H9 (cell line): ENCODE results near the gene KCNK10. TPM values are rescaled to one million over a fixed set of nuclear protein-coding genes. Genes with fewer than 3 reads are reported as not detected.

Experiments used
- DNase-seq: peaks from one replicate; pipeline ENCODE4 v3.0.0-alpha.2; 2017
- H2AFZ ChIP-seq: one replicate; pipeline ENCODE4 v1.6.1; 2013; ENCODE audit warnings: mild to moderate bottlenecking, low read length, control low read depth, moderate library complexity
- H2AK5ac ChIP-seq: 2 replicates; pipeline ENCODE4 v1.6.1; 2013; ENCODE audit warnings: low read length, control low read depth, mixed read lengths; ENCODE audit not compliant: insufficient read length
- H2BK120ac ChIP-seq: one replicate; pipeline ENCODE4 v1.6.1; 2013; ENCODE audit warnings: low read depth, mild to moderate bottlenecking, low read length, control low read depth, inconsistent platforms; ENCODE audit not compliant: poor library complexity, severe bottlenecking
- H2BK12ac ChIP-seq: 2 replicates; pipeline ENCODE4 v1.6.1; 2013; ENCODE audit warnings: low read length, control low read depth, mixed read lengths, low read depth; ENCODE audit not compliant: insufficient read length
- H2BK15ac ChIP-seq: 2 replicates; pipeline ENCODE4 v1.6.1; 2013; ENCODE audit warnings: low read depth, low read length, control low read depth
- H2BK20ac ChIP-seq: one replicate; pipeline ENCODE4 v1.6.1; 2013; ENCODE audit warnings: low read depth, mild to moderate bottlenecking, low read length, control low read depth, inconsistent platforms; ENCODE audit not compliant: poor library complexity, severe bottlenecking
- H2BK5ac ChIP-seq: 2 replicates; pipeline ENCODE4 v1.6.1; 2013; ENCODE audit warnings: low read length, control low read depth, mixed read lengths; ENCODE audit not compliant: insufficient read length
- H3K14ac ChIP-seq: 2 replicates; pipeline ENCODE4 v1.6.1; 2013; ENCODE audit warnings: low read length, control low read depth; ENCODE audit not compliant: insufficient read depth
- H3K18ac ChIP-seq: 2 replicates; pipeline ENCODE4 v1.6.1; 2013; ENCODE audit warnings: low read depth, mild to moderate bottlenecking, mixed read lengths, low read length, control low read depth; ENCODE audit not compliant: insufficient read length
- H3K23ac ChIP-seq: 2 replicates; pipeline ENCODE4 v1.6.1; 2013; ENCODE audit warnings: low read length, control low read depth, mixed read lengths, low read depth; ENCODE audit not compliant: insufficient read length
- H3K23me2 ChIP-seq: 2 replicates; pipeline ENCODE4 v1.6.1; 2013; ENCODE audit warnings: low read depth, mild to moderate bottlenecking, mixed read lengths, low read length, control low read depth; ENCODE audit not compliant: insufficient read length, poor library complexity, severe bottlenecking
- H3K27ac ChIP-seq: 2 replicates; pipeline ENCODE4 v1.5.1; 2013; ENCODE audit warnings: low read length, control low read depth, mixed read lengths, low read depth; ENCODE audit not compliant: insufficient read length
- H3K27me3 ChIP-seq: 2 replicates; pipeline ENCODE4 v1.6.1; 2013; ENCODE audit warnings: low read length, control low read depth, inconsistent platforms; ENCODE audit not compliant: insufficient read depth
- H3K4ac ChIP-seq: 2 replicates; pipeline ENCODE4 v1.6.1; 2013; ENCODE audit warnings: low read depth, mild to moderate bottlenecking, control low read depth, inconsistent platforms, low read length, moderate library complexity
- H3K4me1 ChIP-seq: 2 replicates; pipeline ENCODE4 v1.6.1; 2013; ENCODE audit warnings: low read length, control low read depth, inconsistent platforms; ENCODE audit not compliant: insufficient read depth
- H3K4me2 ChIP-seq: 2 replicates; pipeline ENCODE4 v1.6.1; 2013; ENCODE audit warnings: low read length, control low read depth, mixed read lengths; ENCODE audit not compliant: insufficient read length, insufficient read depth
- H3K56ac ChIP-seq: 2 replicates; pipeline ENCODE4 v1.6.1; 2013; ENCODE audit warnings: low read depth, mild to moderate bottlenecking, mixed read lengths, low read length, control low read depth; ENCODE audit not compliant: insufficient read length
- H3K79me1 ChIP-seq: 2 replicates; pipeline ENCODE4 v1.6.1; 2013; ENCODE audit warnings: low read depth, mild to moderate bottlenecking, moderate library complexity, low read length, control low read depth, inconsistent platforms; ENCODE audit not compliant: insufficient read depth, poor library complexity, severe bottlenecking
- H3K79me2 ChIP-seq: 2 replicates; pipeline ENCODE4 v1.6.1; 2013; ENCODE audit warnings: low read length, control low read depth, inconsistent platforms; ENCODE audit not compliant: insufficient read depth
- H3K9ac ChIP-seq: 2 replicates; pipeline ENCODE4 v1.6.1; 2013; ENCODE audit warnings: low read length, control low read depth, mixed read lengths; ENCODE audit not compliant: insufficient read length; ENCODE audit errors: extremely low read depth
- H3K9me3 ChIP-seq: one replicate; pipeline ENCODE4 v1.6.1; 2013; ENCODE audit warnings: low read depth, low read length, inconsistent platforms; ENCODE audit not compliant: control insufficient read depth
- H3T11ph ChIP-seq: one replicate; pipeline ENCODE4 v1.6.1; 2013; ENCODE audit warnings: mild to moderate bottlenecking, low read length, control low read depth, inconsistent platforms
- H4K20me1 ChIP-seq: one replicate; pipeline ENCODE4 v1.6.1; 2013; ENCODE audit not compliant: control insufficient read depth, insufficient read length, insufficient read depth
- H4K5ac ChIP-seq: 2 replicates; pipeline ENCODE4 v1.6.1; 2013; ENCODE audit warnings: low read depth, mild to moderate bottlenecking, mixed read lengths, low read length, control low read depth; ENCODE audit not compliant: insufficient read length
- H4K8ac ChIP-seq: replicated peaks from 2 replicates; pipeline ENCODE4 v1.6.1; 2013; ENCODE audit warnings: low read length, control low read depth, mixed read lengths, low read depth; ENCODE audit not compliant: insufficient read length
- H4K91ac ChIP-seq: 2 replicates; pipeline ENCODE4 v1.6.1; 2013; ENCODE audit warnings: low read depth, mild to moderate bottlenecking, moderate library complexity, mixed read lengths, low read length, control low read depth; ENCODE audit not compliant: insufficient read length
- H3K27ac Mint-ChIP-seq, 3 experiments: 2 replicates in 2 of 3; 3 replicates in 1 of 3; pipeline ENCODE4 v1.8.0; 2020 to 2021; ENCODE audit warnings: mixed read lengths in 3 of 3, mild to moderate bottlenecking in 1 of 3, moderate library complexity in 1 of 3
- H3K27me3 Mint-ChIP-seq: 2 replicates; pipeline ENCODE4 v1.8.0; 2021; ENCODE audit warnings: low read depth, mild to moderate bottlenecking, moderate library complexity, mixed read lengths
- H3K36me3 Mint-ChIP-seq, 3 experiments: 2 replicates in 2 of 3; 3 replicates in 1 of 3; pipeline ENCODE4 v1.8.0; 2020 to 2021; ENCODE audit warnings: low read depth in 3 of 3, mixed read lengths in 3 of 3; ENCODE audit not compliant: insufficient read depth in 1 of 3
- H3K4me1 Mint-ChIP-seq, 2 experiments: 2 replicates each; pipeline ENCODE4 v1.8.0; 2020; ENCODE audit warnings: mixed read lengths in 2 of 2
- H3K4me3 Mint-ChIP-seq, 2 experiments: 2 replicates in 1 of 2; 3 replicates in 1 of 2; pipeline ENCODE4 v1.8.0; 2020 to 2021; ENCODE audit warnings: mild to moderate bottlenecking in 2 of 2, mixed read lengths in 2 of 2, moderate library complexity in 1 of 2
- H3K9me3 Mint-ChIP-seq, 2 experiments: 2 replicates in 1 of 2; 3 replicates in 1 of 2; pipeline ENCODE4 v1.8.0; 2020; ENCODE audit warnings: mild to moderate bottlenecking in 2 of 2, mixed read lengths in 2 of 2, moderate library complexity in 1 of 2
- CTCF ChIP-seq: fragments of 200-600 bp; sonication (generic); conservative IDR thresholded peaks from 3 replicates; pipeline ENCODE4 v1.8.0; 2021; ENCODE audit warnings: antibody characterized with exemption, mild to moderate bottlenecking
- WGBS: extraction: QIAGEN DNeasy Blood & Tissue Kit; methylation state at CpG from one replicate; pipeline ENCODE4 v1.1.7; 2013; ENCODE audit warnings: missing lambda C conversion rate, low lambda C conversion rate, mixed read lengths; ENCODE audit not compliant: insufficient read length; ENCODE audit errors: extremely low coverage; 5-methylcytosine and 5-hydroxymethylcytosine counted together
- total RNA-seq: library from RNA; stranded (reverse); gene quantifications from 2 replicates; pipeline ENCODE4 v1.2.1, GENCODE V29; 2021

Gene KCNK10
- total RNA-seq, 1 experiment from 2014 or later = 0.33 TPM

GRCh38 chr14:88137327-88137726 is 185.7 kb downstream of the KCNK10 start:
- no peak for DNase-seq
- no peaks in the 10 kb centered on the region for H3K79me1 ChIP-seq
- no peaks in the 10 kb centered on the region for H3K23me2 ChIP-seq
- H3K9ac ChIP-seq = no peak overlapping the region
- H3K14ac ChIP-seq = no peak overlapping the region
- H3K23ac ChIP-seq = no peak overlapping the region
- Mint-ChIP-seq H3K4me3 (no peak overlapping the region), H3K36me3 (no peaks in the 10 kb centered on the region), H3K27me3 (no peaks in the 10 kb centered on the region; the same call in 1 of the 2 replicates), H3K9me3 (peaks cover under 1 to 8% of the 10 kb centered on the region in 2 experiments; a peak in 4 of 5 replicates), H3K4me1 (no peaks in the 10 kb centered on the region), H3K27ac (no peak overlapping the region)
- no peak overlapping the region for H3K18ac ChIP-seq
- no peak overlapping the region for H4K91ac ChIP-seq
- no peak overlapping the region for H2AFZ ChIP-seq
- no peaks in the 10 kb centered on the region for H3K4me1 ChIP-seq
- H2BK5ac ChIP-seq = no peak overlapping the region
- no CpG with 5 or more reads among the region's 1 CpG for WGBS
- H3K56ac ChIP-seq = no peak overlapping the region
- H3K9me3 ChIP-seq = no peaks in the 10 kb centered on the region
- no peak overlapping the region for H2BK15ac ChIP-seq
- no peak overlapping the region for H4K8ac ChIP-seq
- no peak overlapping the region for H3K27ac ChIP-seq
- no peak overlapping the region for H2AK5ac ChIP-seq
- no peak overlapping the region for H3K4me2 ChIP-seq
- H3K4ac ChIP-seq = no peak overlapping the region
- no peaks in the 10 kb centered on the region for H4K20me1 ChIP-seq
- no peaks in the 10 kb centered on the region for H3K79me2 ChIP-seq
- H4K5ac ChIP-seq = no peak overlapping the region
- no peak overlapping the region for H2BK20ac ChIP-seq
- H3T11ph ChIP-seq = no peak overlapping the region
- H3K27me3 ChIP-seq = no peaks in the 10 kb centered on the region
- no peak overlapping the region for H2BK120ac ChIP-seq
- H2BK12ac ChIP-seq = no peak overlapping the region
- no peak for TF ChIP-seq CTCF

Other genes with a start within 250 kb of the KCNK10 start
- gene SPATA7, start 62.4 kb upstream of the KCNK10 start, total RNA-seq = 5.3 and 6.0 TPM in 2 replicates
- 12.9 and 14.3 TPM in 2 replicates for gene PTPN21, start 231.7 kb upstream of the KCNK10 start, total RNA-seq
- gene ZC3H14, start 239.8 kb upstream of the KCNK10 start, total RNA-seq = 90.6 and 93.4 TPM in 2 replicates